ENCODE measurements around the gene ARHGAP23. TPM values are rescaled to one million over a fixed set of nuclear protein-coding genes. Genes with fewer than 3 reads are reported as not detected.
A peak's percentile ranks its signal among the peaks of the same experiment; 100 is the strongest.

Gene ARHGAP23
- total RNA-seq, 1 donor, result 66.1 TPM

- peak overlapping the region; percentile 62 for H3K4me3 ChIP-seq (ENCODE audit: low read depth, low read length)
- TF ChIP-seq CTCF (IDR thresholded peaks at IDR 0.05; ENCODE audit: insufficient read depth, low read depth, low read length), result no peak
Observed at GRCh38 chr17:38450557-38451029, 22.3 kb downstream of the ARHGAP23 start.

GRCh38 chr17:38451030-38451839 lies 23.0 kb downstream of the ARHGAP23 start:
- H3K4me3 ChIP-seq (ENCODE audit: low read depth, low read length), result peak overlapping the region; percentile 62
- no peak for TF ChIP-seq CTCF (IDR thresholded peaks at IDR 0.05; ENCODE audit: insufficient read depth, low read depth, low read length)
- peak; percentile 64 for DNase-seq (ENCODE audit: low read depth)

More at GRCh38 chr17:38450557-38451029, 22.3 kb downstream of the ARHGAP23 start:
- no peak for DNase-seq (ENCODE audit: low read depth)

- peak overlapping the region; percentile 62 for H3K4me3 ChIP-seq (ENCODE audit: low read depth, low read length)
- peak; percentile 93 for DNase-seq (ENCODE audit: low read depth)
- TF ChIP-seq CTCF (IDR thresholded peaks at IDR 0.05; ENCODE audit: insufficient read depth, low read depth, low read length), result no peak
Observed at GRCh38 chr17:38451840-38452529, 23.7 kb downstream of the ARHGAP23 start.

GRCh38 chr17:38452719-38453118 lies 24.5 kb downstream of the ARHGAP23 start:
- peak overlapping the region; percentile 62 for H3K4me3 ChIP-seq (ENCODE audit: low read depth, low read length)
- no peak for DNase-seq (ENCODE audit: low read depth)
- no peak for TF ChIP-seq CTCF (IDR thresholded peaks at IDR 0.05; ENCODE audit: insufficient read depth, low read depth, low read length)

GRCh38 chr17:38453951-38454421 lies 25.7 kb downstream of the ARHGAP23 start:
- TF ChIP-seq CTCF (IDR thresholded peaks at IDR 0.05; ENCODE audit: insufficient read depth, low read depth, low read length), result no peak
- peak overlapping the region; percentile 74 for H3K4me3 ChIP-seq (ENCODE audit: low read depth, low read length)
- peak; percentile 55 for DNase-seq (ENCODE audit: low read depth)

GRCh38 chr17:38454532-38454931 lies 26.3 kb downstream of the ARHGAP23 start:
- TF ChIP-seq CTCF (IDR thresholded peaks at IDR 0.05; ENCODE audit: insufficient read depth, low read depth, low read length), result no peak
- H3K4me3 ChIP-seq (ENCODE audit: low read depth, low read length), result peak overlapping the region; percentile 74
- DNase-seq (ENCODE audit: low read depth), result peak; percentile 80
